GM23338 (cell line): ENCODE measurements around the gene ATP2A3. TPM values are rescaled to one million over a fixed set of nuclear protein-coding genes. Genes with fewer than 3 reads are reported as not detected.

ENCODE experiments used
- ATAC-seq: fragments of 200-7000 bp; cut with Tn5 transposase; 3 replicates; pipeline ENCODE4 v1.9.1; 2020
- DNase-seq: peaks from one replicate; pipeline ENCODE4 v3.0.0-alpha.2; 2015; ENCODE audit warnings: low spot score
- H2AFZ ChIP-seq: fragments of 200-600 bp; sonication (generic); 2 replicates; pipeline ENCODE4 v1.8.0; 2016; ENCODE audit warnings: antibody characterized with exemption, mild to moderate bottlenecking, moderate library complexity
- H3F3A ChIP-seq: fragments of 200-600 bp; sonication (generic); replicated peaks from 2 replicates; pipeline ENCODE4 v1.8.0; 2017; ENCODE audit warnings: antibody characterized with exemption, mixed run types, low read depth
- H3K27ac ChIP-seq: fragments of 200-600 bp; sonication (generic); 2 replicates; pipeline ENCODE4 v1.6.1; 2016; ENCODE audit warnings: low read depth
- H3K27me3 ChIP-seq: fragments of 200-600 bp; sonication (generic); 2 replicates; pipeline ENCODE4 v1.8.0; 2016; ENCODE audit warnings: mild to moderate bottlenecking, mixed run types, moderate library complexity; ENCODE audit not compliant: insufficient read depth
- H3K36me3 ChIP-seq: fragments of 200-600 bp; sonication (generic); 2 replicates; pipeline ENCODE4 v1.8.0; 2016; ENCODE audit warnings: mild to moderate bottlenecking; ENCODE audit not compliant: insufficient read depth
- H3K4me1 ChIP-seq: fragments of 200-600 bp; sonication (generic); 2 replicates; pipeline ENCODE4 v1.8.0; 2016; ENCODE audit warnings: mild to moderate bottlenecking, moderate library complexity; ENCODE audit not compliant: insufficient read depth
- H3K4me2 ChIP-seq: fragments of 200-600 bp; sonication (generic); 2 replicates; pipeline ENCODE4 v1.7.1; 2017; ENCODE audit warnings: mixed run types
- H3K4me3 ChIP-seq: fragments of 200-600 bp; sonication (generic); 2 replicates; pipeline ENCODE4 v1.6.1; 2016; ENCODE audit warnings: mixed run types
- H3K79me2 ChIP-seq: fragments of 200-600 bp; sonication (generic); replicated peaks from 2 replicates; pipeline ENCODE4 v1.8.0; 2017; ENCODE audit warnings: mild to moderate bottlenecking; ENCODE audit not compliant: insufficient read depth
- H3K9me2 ChIP-seq: fragments of 200-600 bp; sonication (generic); 2 replicates; pipeline ENCODE4 v1.8.0; 2017; ENCODE audit not compliant: insufficient read depth
- H4K20me1 ChIP-seq: fragments of 200-600 bp; sonication (generic); replicated peaks from 2 replicates; pipeline ENCODE4 v1.8.0; 2017; ENCODE audit warnings: mild to moderate bottlenecking; ENCODE audit not compliant: insufficient read depth
- H3K27ac Mint-ChIP-seq: 2 replicates; pipeline ENCODE4 v1.8.0; 2020; ENCODE audit warnings: inconsistent platforms, mild to moderate bottlenecking, moderate library complexity, mixed read lengths
- H3K27me3 Mint-ChIP-seq: 3 replicates; pipeline ENCODE4 v1.8.0; 2022; ENCODE audit warnings: low read depth, mild to moderate bottlenecking, moderate library complexity, mixed read lengths, inconsistent platforms; ENCODE audit not compliant: insufficient read depth, poor library complexity
- H3K36me3 Mint-ChIP-seq: 3 replicates; pipeline ENCODE4 v1.8.0; 2021; ENCODE audit warnings: low read depth, mild to moderate bottlenecking, inconsistent platforms, moderate library complexity, mixed read lengths
- H3K4me1 Mint-ChIP-seq: 3 replicates; pipeline ENCODE4 v1.8.0; 2020; ENCODE audit warnings: mild to moderate bottlenecking, inconsistent platforms, mixed read lengths
- H3K4me3 Mint-ChIP-seq: 3 replicates; pipeline ENCODE4 v1.8.0; 2021; ENCODE audit warnings: moderate library complexity, mild to moderate bottlenecking, inconsistent platforms, mixed read lengths
- H3K9me3 Mint-ChIP-seq: 3 replicates; pipeline ENCODE4 v1.8.0; 2020; ENCODE audit warnings: moderate library complexity, mild to moderate bottlenecking, inconsistent platforms, mixed read lengths
- CTCF ChIP-seq, 2 experiments: fragments of 200-600 bp in 1 of 2; sonication (generic) in 1 of 2; conservative IDR thresholded peaks; 2 replicates each; pipeline versions ENCODE4 v1.5.1 to v1.6.1; 2016 to 2017; ENCODE audit warnings: antibody characterized with exemption in 2 of 2, low read depth in 2 of 2, mild to moderate bottlenecking in 2 of 2, moderate library complexity in 1 of 2
- ETS1 ChIP-seq: IDR thresholded peaks from 2 replicates; pipeline ENCODE4 v1.6.1; 2016; ENCODE audit warnings: antibody characterized with exemption
- EZH2 ChIP-seq: fragments of 200-600 bp; sonication (generic); IDR thresholded peaks from one replicate; pipeline ENCODE4 v1.8.0; 2017; ENCODE audit warnings: antibody characterized with exemption, mild to moderate bottlenecking, low read depth; ENCODE audit not compliant: unreplicated experiment
- EZH2phosphoT487 ChIP-seq: fragments of 200-600 bp; sonication (generic); IDR thresholded peaks from one replicate; pipeline ENCODE4 v1.8.1; 2018; ENCODE audit warnings: antibody characterized with exemption; ENCODE audit not compliant: unreplicated experiment
- JUNB ChIP-seq: IDR thresholded peaks from one replicate; pipeline ENCODE4 v1.6.1; 2016; ENCODE audit warnings: antibody characterized with exemption; ENCODE audit not compliant: unreplicated experiment
- NANOG ChIP-seq: IDR thresholded peaks from 2 replicates; pipeline ENCODE4 v1.6.1; 2016; ENCODE audit warnings: antibody characterized with exemption, borderline replicate concordance
- POLR2AphosphoS5 ChIP-seq: IDR thresholded peaks from 2 replicates; pipeline ENCODE4 v1.6.1; 2016; ENCODE audit warnings: antibody characterized with exemption, low read depth
- STAT1 ChIP-seq: IDR thresholded peaks from one replicate; pipeline ENCODE4 v1.6.1; 2016; ENCODE audit warnings: antibody characterized with exemption; ENCODE audit not compliant: unreplicated experiment
- ZNF114 ChIP-seq: fragments of 250-450 bp; sonication (Bioruptor Pico); IDR thresholded peaks from 2 replicates; pipeline ENCODE4 v1.5.0; 2020; ENCODE audit warnings: mild to moderate bottlenecking, moderate library complexity
- ZNF331 ChIP-seq: fragments of 250-450 bp; sonication (Bioruptor Pico); IDR thresholded peaks from 2 replicates; pipeline ENCODE4 v1.5.0; 2020; ENCODE audit warnings: low read depth, mild to moderate bottlenecking, moderate library complexity
- ZNF462 ChIP-seq: fragments of 250-450 bp; sonication (Bioruptor Pico); IDR thresholded peaks from 2 replicates; pipeline ENCODE4 v1.5.0; 2020; ENCODE audit warnings: mild to moderate bottlenecking, moderate library complexity
- polyA plus RNA-seq: library from polyadenylated mRNA; unstranded; fragments of >200 nt; fragmentation: Nextera tagmentation; extraction: Ambion mirVana; gene quantifications from 2 replicates; pipeline ENCODE4 v1.2.1, GENCODE V29; 2016
- total RNA-seq: library from RNA; depleted of rRNA; stranded (reverse); fragments of >200 nt; shearing (Covaris generic); gene quantifications from 2 replicates; pipeline ENCODE4 v1.2.3, GENCODE V29; 2014

ATP2A3 gene
- total and polyA plus RNA-seq, 2 experiments from 2014 or later = 9.6 to 35.2 TPM

GRCh38 chr17:3986939-3987335 lies 22.7 kb upstream of the ATP2A3 start:
- Histone ChIP-seq H3K27me3 (no peaks in the 10 kb centered on the region), H3K4me2 (no peak overlapping the region), H3K4me3 (no peak overlapping the region), H2AFZ (peak overlapping the region; percentile 84; the same call in 1 of the 2 replicates), H3K9me2 (no peaks in the 10 kb centered on the region), H3K79me2 (no peaks in the 10 kb centered on the region), H3K36me3 (no peaks in the 10 kb centered on the region), H4K20me1 (no peaks in the 10 kb centered on the region), H3F3A (no peaks in the 10 kb centered on the region), H3K27ac (no peak overlapping the region), H3K4me1 (peaks cover 6% of the 10 kb centered on the region)
- Mint-ChIP-seq H3K36me3 (no peaks in the 10 kb centered on the region; the same call in 2 of the 3 replicates), H3K27ac (no peak overlapping the region), H3K4me1 (peaks cover 19% of the 10 kb centered on the region), H3K27me3 (peaks cover 14% of the 10 kb centered on the region), H3K4me3 (no peak overlapping the region), H3K9me3 (no peaks in the 10 kb centered on the region)
- DNase-seq (no peak), ATAC-seq (no peak)
- no peak for TF ChIP-seq ZNF462
- no peak for TF ChIP-seq EZH2
- no peak for TF ChIP-seq NANOG
- TF ChIP-seq POLR2AphosphoS5 = no peak
- no peak for TF ChIP-seq JUNB
- no peak for TF ChIP-seq ETS1
- no peak for TF ChIP-seq ZNF114 (CRISPR knock-in tag)
- TF ChIP-seq ZNF331 (CRISPR knock-in tag) = no peak
- TF ChIP-seq CTCF (conservative IDR thresholded peaks at IDR 0.05; ENCODE audit: low read depth in 2 of 2) = no peak
- no peak for TF ChIP-seq STAT1
- no peak for TF ChIP-seq EZH2phosphoT487
